Measurements from ENCODE around the gene C16orf92. TPM values are rescaled to one million over a fixed set of nuclear protein-coding genes. Genes with fewer than 3 reads are reported as not detected.

Gene C16orf92
- total RNA-seq, 3 donors from 2014 or later (not counting 1 experiment from before 2014, with no cell fraction given), result not detected

DNA sequence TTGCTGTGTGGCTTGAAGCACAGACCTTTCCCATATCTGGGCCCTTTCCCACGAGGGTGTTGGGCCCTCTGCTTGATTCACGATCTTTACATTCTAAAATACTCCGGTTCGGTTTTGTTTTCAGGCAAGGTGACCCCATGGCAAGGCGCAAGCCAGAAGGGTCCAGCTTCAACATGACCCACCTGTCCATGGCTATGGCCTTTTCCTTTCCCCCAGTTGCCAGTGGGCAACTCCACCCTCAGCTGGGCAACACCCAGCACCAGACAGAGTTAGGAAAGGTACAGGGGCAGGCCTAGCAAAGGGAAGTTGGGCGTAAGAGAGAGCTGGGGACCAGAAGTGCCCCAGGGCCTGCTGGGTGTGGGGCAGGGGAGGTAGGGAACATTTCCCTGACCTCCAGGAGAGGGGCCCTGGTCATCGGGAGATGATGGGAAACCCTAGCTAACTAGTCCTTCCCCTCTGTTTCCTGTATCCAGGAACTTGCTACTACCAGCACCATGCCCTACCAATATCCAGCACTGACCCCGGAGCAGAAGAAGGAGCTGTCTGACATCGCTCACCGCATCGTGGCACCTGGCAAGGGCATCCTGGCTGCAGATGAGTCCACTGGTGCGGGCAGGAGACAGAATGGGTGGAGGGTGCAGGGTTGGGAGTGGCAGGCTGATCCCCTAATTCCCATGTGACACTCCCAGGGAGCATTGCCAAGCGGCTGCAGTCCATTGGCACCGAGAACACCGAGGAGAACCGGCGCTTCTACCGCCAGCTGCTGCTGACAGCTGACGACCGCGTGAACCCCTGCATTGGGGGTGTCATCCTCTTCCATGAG lies 44.0 kb downstream of the C16orf92 start:
- Mint-ChIP-seq H3K4me3 (peak overlapping the region; percentile 98), H3K27me3 (ENCODE audit: low read depth in 2 of 2) (no peaks in the 10 kb centered on the region), H3K36me3 (no peaks in the 10 kb centered on the region), H3K27ac (peak overlapping the region; percentile 94 to 98), H3K9me3 (no peaks in the 10 kb centered on the region), H3K4me1 (peaks cover 36 to 59% of the 10 kb centered on the region in 2 donors)
- no peaks in the 10 kb centered on the region for H3K27me3 ChIP-seq (ENCODE audit: control insufficient read depth, insufficient read depth, low read length)
- peaks cover 45% of the 10 kb centered on the region for H3K36me3 ChIP-seq (ENCODE audit: control insufficient read depth, insufficient read depth, low read length)
- WGBS (ENCODE audit: insufficient coverage), result 80% methylated on average over 21 of the region's 21 CpGs
- H3K9me3 ChIP-seq (ENCODE audit: control insufficient read depth, insufficient read depth, low read length), result no peaks in the 10 kb centered on the region
- peak overlapping the region; percentile 79 for H3K27ac ChIP-seq (ENCODE audit: low read length)
- H3K4me1 ChIP-seq (ENCODE audit: control insufficient read depth, insufficient read depth, low read length), result peaks cover 42% of the 10 kb centered on the region
- no peak for ATAC-seq
- TF ChIP-seq, protein P1, sequence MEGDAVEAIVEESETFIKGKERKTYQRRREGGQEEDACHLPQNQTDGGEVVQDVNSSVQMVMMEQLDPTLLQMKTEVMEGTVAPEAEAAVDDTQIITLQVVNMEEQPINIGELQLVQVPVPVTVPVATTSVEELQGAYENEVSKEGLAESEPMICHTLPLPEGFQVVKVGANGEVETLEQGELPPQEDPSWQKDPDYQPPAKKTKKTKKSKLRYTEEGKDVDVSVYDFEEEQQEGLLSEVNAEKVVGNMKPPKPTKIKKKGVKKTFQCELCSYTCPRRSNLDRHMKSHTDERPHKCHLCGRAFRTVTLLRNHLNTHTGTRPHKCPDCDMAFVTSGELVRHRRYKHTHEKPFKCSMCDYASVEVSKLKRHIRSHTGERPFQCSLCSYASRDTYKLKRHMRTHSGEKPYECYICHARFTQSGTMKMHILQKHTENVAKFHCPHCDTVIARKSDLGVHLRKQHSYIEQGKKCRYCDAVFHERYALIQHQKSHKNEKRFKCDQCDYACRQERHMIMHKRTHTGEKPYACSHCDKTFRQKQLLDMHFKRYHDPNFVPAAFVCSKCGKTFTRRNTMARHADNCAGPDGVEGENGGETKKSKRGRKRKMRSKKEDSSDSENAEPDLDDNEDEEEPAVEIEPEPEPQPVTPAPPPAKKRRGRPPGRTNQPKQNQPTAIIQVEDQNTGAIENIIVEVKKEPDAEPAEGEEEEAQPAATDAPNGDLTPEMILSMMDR (IDR thresholded peaks at IDR 0.05), result no peak
- peak overlapping the region; percentile 96 for H3K4me3 ChIP-seq (ENCODE audit: low read length)
- DNase-seq, result no peak
- intact Hi-C loops (cut with micrococcal nuclease), result loop anchor here (10.0 kb wide), 1 partner anchor 338 kb away; the partner anchor contains the start of gene ZNF771

DNA sequence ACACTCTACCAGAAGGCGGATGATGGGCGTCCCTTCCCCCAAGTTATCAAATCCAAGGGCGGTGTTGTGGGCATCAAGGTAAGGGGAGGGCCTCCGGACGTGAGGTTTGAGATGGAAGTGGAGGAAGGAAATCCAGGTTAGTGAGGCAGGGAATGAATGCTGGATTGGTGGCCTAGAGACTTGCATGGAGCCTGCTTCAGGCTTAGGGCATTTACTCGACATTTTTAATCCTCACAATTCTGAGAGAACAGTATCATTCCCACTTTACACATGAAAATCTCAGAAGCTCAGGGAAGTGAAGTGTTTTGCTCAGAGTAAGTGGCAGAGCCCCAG lies 44.6 kb downstream of the C16orf92 start:
- peaks cover 50% of the 10 kb centered on the region for H3K36me3 ChIP-seq (ENCODE audit: control insufficient read depth, insufficient read depth, low read length)
- H3K4me3 ChIP-seq (ENCODE audit: low read length), result no peak overlapping the region
- peak overlapping the region; percentile 72 for H3K4me3 Mint-ChIP-seq
- H3K4me1 ChIP-seq (ENCODE audit: control insufficient read depth, insufficient read depth, low read length), result peaks cover 42% of the 10 kb centered on the region
- 94% methylated on average over 5 of the region's 6 CpGs for WGBS (ENCODE audit: insufficient coverage)
- no peak for ATAC-seq
- H3K27ac Mint-ChIP-seq, result peak overlapping the region in 1 of 2 donors; percentile 98
- H3K36me3 Mint-ChIP-seq, result no peaks in the 10 kb centered on the region
- H3K9me3 ChIP-seq (ENCODE audit: control insufficient read depth, insufficient read depth, low read length), result no peaks in the 10 kb centered on the region
- intact Hi-C loops (cut with micrococcal nuclease), result loop anchor here (10.0 kb wide), 1 partner anchor 337 kb away; the partner anchor contains the start of gene ZNF771
- no peaks in the 10 kb centered on the region for H3K9me3 Mint-ChIP-seq
- TF ChIP-seq, protein P1 (IDR thresholded peaks at IDR 0.05), result no peak
- peaks cover 36 to 59% of the 10 kb centered on the region in 2 donors for H3K4me1 Mint-ChIP-seq
- no peak overlapping the region for H3K27ac ChIP-seq (ENCODE audit: low read length)
- no peaks in the 10 kb centered on the region for H3K27me3 ChIP-seq (ENCODE audit: control insufficient read depth, insufficient read depth, low read length)
- H3K27me3 Mint-ChIP-seq (ENCODE audit: low read depth in 2 of 2), result no peaks in the 10 kb centered on the region
- DNase-seq, result no peak

DNA sequence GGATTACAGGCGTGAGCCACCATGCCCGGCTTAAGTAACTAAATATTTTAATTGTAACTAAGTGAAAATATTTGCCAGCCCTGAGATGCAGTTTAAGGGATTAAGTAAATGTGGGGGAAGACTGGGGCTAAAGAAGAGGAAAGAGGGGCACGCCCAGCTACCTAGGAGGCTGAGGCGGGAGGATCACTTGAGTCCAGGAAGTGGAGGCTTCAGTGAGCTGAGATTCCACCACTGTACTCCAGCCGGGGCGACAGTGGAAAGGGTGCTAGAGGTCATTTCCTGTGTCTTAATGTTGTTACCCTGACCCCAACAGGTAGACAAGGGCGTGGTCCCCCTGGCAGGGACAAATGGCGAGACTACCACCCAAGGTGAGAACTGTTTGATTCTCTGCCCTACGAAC lies 45.3 kb downstream of the C16orf92 start:
- H3K36me3 ChIP-seq (ENCODE audit: control insufficient read depth, insufficient read depth, low read length), result peaks cover 50% of the 10 kb centered on the region
- Mint-ChIP-seq H3K4me1 (peaks cover 36 to 59% of the 10 kb centered on the region in 2 donors), H3K27me3 (ENCODE audit: low read depth in 2 of 2) (no peaks in the 10 kb centered on the region), H3K36me3 (no peaks in the 10 kb centered on the region), H3K9me3 (no peaks in the 10 kb centered on the region), H3K4me3 (no peak overlapping the region), H3K27ac (peak overlapping the region; percentile 38 to 41)
- no peaks in the 10 kb centered on the region for H3K27me3 ChIP-seq (ENCODE audit: control insufficient read depth, insufficient read depth, low read length)
- DNase-seq, result no peak
- intact Hi-C loops (cut with micrococcal nuclease), result loop anchor here (10.0 kb wide), 1 partner anchor 336 kb away; the partner anchor contains the start of gene ZNF771
- no peaks in the 10 kb centered on the region for H3K9me3 ChIP-seq (ENCODE audit: control insufficient read depth, insufficient read depth, low read length)
- ATAC-seq, result no peak
- H3K4me1 ChIP-seq (ENCODE audit: control insufficient read depth, insufficient read depth, low read length), result peaks cover 39% of the 10 kb centered on the region
- TF ChIP-seq, protein P1 (IDR thresholded peaks at IDR 0.05), result no peak
- WGBS (ENCODE audit: insufficient coverage), result 75% methylated on average over 9 of the region's 9 CpGs
- H3K4me3 ChIP-seq (ENCODE audit: low read length), result no peak overlapping the region
- no peak overlapping the region for H3K27ac ChIP-seq (ENCODE audit: low read length)
